HCT116 (cell line): ENCODE data around the gene MRPL21.

Experiments used
- CBX3 ChIP-seq: IDR thresholded peaks from 2 replicates; pipeline ENCODE4 v1.6.1; 2012; ENCODE audit warnings: low read depth
- CEBPB ChIP-seq: IDR thresholded peaks from 2 replicates; pipeline ENCODE4 v1.6.1; 2012; ENCODE audit warnings: low read depth
- EZH2 ChIP-seq: fragments of 200-600 bp; sonication (generic); IDR thresholded peaks from 2 replicates; pipeline ENCODE4 v1.6.1; 2017; ENCODE audit warnings: antibody characterized with exemption, mixed run types
- EZH2phosphoT487 ChIP-seq: fragments of 200-600 bp; IDR thresholded peaks from 2 replicates; pipeline ENCODE4 v1.6.1; 2018; ENCODE audit warnings: antibody characterized with exemption, borderline replicate concordance
- POLR2A ChIP-seq: IDR thresholded peaks from 2 replicates; pipeline ENCODE4 v1.7.0; 2011; ENCODE audit warnings: borderline replicate concordance; ENCODE audit not compliant: insufficient read depth, insufficient read length; ENCODE audit errors: extremely low read depth
- SP1 ChIP-seq: IDR thresholded peaks from 2 replicates; pipeline ENCODE4 v1.6.1; 2012; ENCODE audit warnings: low read depth
- SRF ChIP-seq: IDR thresholded peaks from 2 replicates; pipeline ENCODE4 v1.6.1; 2012; ENCODE audit warnings: low read depth
- YY1 ChIP-seq: IDR thresholded peaks from 2 replicates; pipeline ENCODE4 v1.6.1; 2011; ENCODE audit warnings: low read length, low read depth, moderate library complexity, mild to moderate bottlenecking; ENCODE audit not compliant: insufficient replicate concordance; ENCODE audit errors: extremely low read depth
- TF ChIP-seq, protein P1 (sequence below), 3 experiments: fragments of 200-600 bp in 1 of 3; sonication (generic) in 1 of 3; IDR thresholded peaks in 2 of 3; conservative IDR thresholded peaks in 1 of 3; 2 replicates each; pipeline ENCODE4 v1.5.1; 2012 to 2017; ENCODE audit warnings: low read depth in 2 of 3, low read length in 2 of 3, antibody characterized with exemption in 1 of 3, borderline replicate concordance in 1 of 3, control low read depth in 1 of 3, mild to moderate bottlenecking in 1 of 3, mixed read lengths in 1 of 3, mixed run types in 1 of 3, moderate library complexity in 1 of 3; ENCODE audit not compliant: insufficient read depth in 1 of 3
- TF ChIP-seq, protein P2 (sequence below): IDR thresholded peaks from 2 replicates; pipeline ENCODE4 v1.6.1; 2011; ENCODE audit warnings: mild to moderate bottlenecking, low read length, moderate library complexity; ENCODE audit not compliant: insufficient replicate concordance; ENCODE audit errors: extremely low read depth
- TF ChIP-seq, protein P3 (sequence below): IDR thresholded peaks from 2 replicates; pipeline ENCODE4 v1.6.1; 2012

DNA sequence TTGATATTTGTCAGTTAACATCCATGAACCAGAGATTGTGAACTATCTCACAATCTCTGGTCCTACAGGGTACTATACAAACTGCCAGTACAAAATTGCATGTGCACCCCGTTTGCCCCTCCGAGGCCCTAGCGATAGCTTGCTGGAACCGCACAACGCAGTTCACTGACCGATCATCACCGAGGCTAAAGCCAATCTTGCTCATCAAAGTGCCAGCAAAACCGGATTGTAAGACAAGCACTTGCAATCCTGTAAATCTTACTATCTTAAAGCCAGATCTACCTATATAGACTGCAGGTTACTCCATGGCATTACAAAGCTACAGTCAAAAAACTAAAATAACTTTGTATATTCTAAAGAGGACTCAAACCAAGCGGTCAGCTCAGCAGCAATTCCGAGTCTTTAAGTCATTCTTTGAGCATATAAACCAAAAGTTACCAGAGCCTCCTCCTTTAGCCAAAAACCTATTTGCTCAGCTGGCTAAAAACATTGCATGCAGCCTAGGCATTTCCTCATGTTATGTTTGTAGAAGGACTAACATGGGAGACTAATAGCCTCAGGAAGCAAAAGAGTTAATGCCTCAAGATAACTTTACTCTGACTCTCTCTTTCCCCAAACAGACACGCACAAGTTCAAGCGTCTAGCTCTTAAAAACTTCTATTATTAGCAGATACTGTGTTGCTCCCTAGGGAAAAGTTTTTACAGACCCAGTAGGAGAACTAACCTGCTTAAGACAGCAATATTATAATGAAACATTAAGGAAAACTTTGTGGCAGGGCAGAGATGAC lies 31.2 kb downstream of the MRPL21 start:
- TF ChIP-seq EZH2: no peak
- TF ChIP-seq, protein P1, sequence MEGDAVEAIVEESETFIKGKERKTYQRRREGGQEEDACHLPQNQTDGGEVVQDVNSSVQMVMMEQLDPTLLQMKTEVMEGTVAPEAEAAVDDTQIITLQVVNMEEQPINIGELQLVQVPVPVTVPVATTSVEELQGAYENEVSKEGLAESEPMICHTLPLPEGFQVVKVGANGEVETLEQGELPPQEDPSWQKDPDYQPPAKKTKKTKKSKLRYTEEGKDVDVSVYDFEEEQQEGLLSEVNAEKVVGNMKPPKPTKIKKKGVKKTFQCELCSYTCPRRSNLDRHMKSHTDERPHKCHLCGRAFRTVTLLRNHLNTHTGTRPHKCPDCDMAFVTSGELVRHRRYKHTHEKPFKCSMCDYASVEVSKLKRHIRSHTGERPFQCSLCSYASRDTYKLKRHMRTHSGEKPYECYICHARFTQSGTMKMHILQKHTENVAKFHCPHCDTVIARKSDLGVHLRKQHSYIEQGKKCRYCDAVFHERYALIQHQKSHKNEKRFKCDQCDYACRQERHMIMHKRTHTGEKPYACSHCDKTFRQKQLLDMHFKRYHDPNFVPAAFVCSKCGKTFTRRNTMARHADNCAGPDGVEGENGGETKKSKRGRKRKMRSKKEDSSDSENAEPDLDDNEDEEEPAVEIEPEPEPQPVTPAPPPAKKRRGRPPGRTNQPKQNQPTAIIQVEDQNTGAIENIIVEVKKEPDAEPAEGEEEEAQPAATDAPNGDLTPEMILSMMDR (IDR thresholded peaks at IDR 0.05 in 2 of 3, conservative IDR thresholded peaks at IDR 0.05 in 1 of 3; ENCODE audit: borderline replicate concordance in 1 of 3, insufficient read depth in 1 of 3, low read depth in 2 of 3, low read length in 2 of 3): no peak
- TF ChIP-seq POLR2A: no peak
- no peak for TF ChIP-seq CBX3
- TF ChIP-seq, protein P2, sequence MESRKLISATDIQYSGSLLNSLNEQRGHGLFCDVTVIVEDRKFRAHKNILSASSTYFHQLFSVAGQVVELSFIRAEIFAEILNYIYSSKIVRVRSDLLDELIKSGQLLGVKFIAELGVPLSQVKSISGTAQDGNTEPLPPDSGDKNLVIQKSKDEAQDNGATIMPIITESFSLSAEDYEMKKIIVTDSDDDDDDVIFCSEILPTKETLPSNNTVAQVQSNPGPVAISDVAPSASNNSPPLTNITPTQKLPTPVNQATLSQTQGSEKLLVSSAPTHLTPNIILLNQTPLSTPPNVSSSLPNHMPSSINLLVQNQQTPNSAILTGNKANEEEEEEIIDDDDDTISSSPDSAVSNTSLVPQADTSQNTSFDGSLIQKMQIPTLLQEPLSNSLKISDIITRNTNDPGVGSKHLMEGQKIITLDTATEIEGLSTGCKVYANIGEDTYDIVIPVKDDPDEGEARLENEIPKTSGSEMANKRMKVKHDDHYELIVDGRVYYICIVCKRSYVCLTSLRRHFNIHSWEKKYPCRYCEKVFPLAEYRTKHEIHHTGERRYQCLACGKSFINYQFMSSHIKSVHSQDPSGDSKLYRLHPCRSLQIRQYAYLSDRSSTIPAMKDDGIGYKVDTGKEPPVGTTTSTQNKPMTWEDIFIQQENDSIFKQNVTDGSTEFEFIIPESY: no peak
- TF ChIP-seq, protein P3, sequence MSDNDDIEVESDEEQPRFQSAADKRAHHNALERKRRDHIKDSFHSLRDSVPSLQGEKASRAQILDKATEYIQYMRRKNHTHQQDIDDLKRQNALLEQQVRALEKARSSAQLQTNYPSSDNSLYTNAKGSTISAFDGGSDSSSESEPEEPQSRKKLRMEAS: no peak
- no peak for TF ChIP-seq EZH2phosphoT487
- no peak for TF ChIP-seq YY1
- TF ChIP-seq SP1: no peak
- no peak for TF ChIP-seq CEBPB
- TF ChIP-seq SRF: no peak
